Mesenchymal stem cell (in vitro differentiated cells and primary cell): ENCODE results near the gene SLC35F6.

ENCODE experiments used
- DNase-seq: peaks from one replicate; pipeline ENCODE4 v3.0.0-alpha.2; 2013
- H2AFZ ChIP-seq: one replicate; pipeline ENCODE4 v1.6.1; 2013; ENCODE audit warnings: low read depth, mild to moderate bottlenecking, control low read depth, inconsistent platforms, low read length, moderate library complexity
- H2AK5ac ChIP-seq: 2 replicates; pipeline ENCODE4 v1.6.1; 2013; ENCODE audit warnings: low read length, moderate library complexity, mild to moderate bottlenecking, inconsistent platforms; ENCODE audit not compliant: severe bottlenecking
- H2BK120ac ChIP-seq: one replicate; pipeline ENCODE4 v1.6.1; 2013; ENCODE audit warnings: low read depth, mild to moderate bottlenecking, inconsistent platforms, low read length, moderate library complexity
- H2BK12ac ChIP-seq, 2 experiments: one replicate each; pipeline ENCODE4 v1.6.1; 2013; ENCODE audit warnings: inconsistent platforms in 2 of 2, low read length in 2 of 2, mild to moderate bottlenecking in 2 of 2, moderate library complexity in 2 of 2, control low read depth in 1 of 2
- H2BK15ac ChIP-seq: one replicate; pipeline ENCODE4 v1.6.1; 2013; ENCODE audit warnings: mild to moderate bottlenecking, low read depth, inconsistent platforms; ENCODE audit not compliant: poor library complexity, severe bottlenecking
- H2BK5ac ChIP-seq: 2 replicates; pipeline ENCODE4 v1.6.1; 2013; ENCODE audit warnings: low read depth, mild to moderate bottlenecking, low read length, control low read depth, inconsistent platforms; ENCODE audit not compliant: poor library complexity, severe bottlenecking
- H3K14ac ChIP-seq, 2 experiments: one replicate each; pipeline ENCODE4 v1.6.1; 2013; ENCODE audit warnings: inconsistent platforms in 2 of 2, low read length in 2 of 2, control low read depth in 1 of 2, mild to moderate bottlenecking in 1 of 2, moderate library complexity in 1 of 2
- H3K18ac ChIP-seq, 2 experiments: one replicate each; pipeline ENCODE4 v1.6.1; 2013; ENCODE audit warnings: inconsistent platforms in 2 of 2, low read length in 2 of 2, control low read depth in 1 of 2, low read depth in 1 of 2, mild to moderate bottlenecking in 1 of 2
- H3K23ac ChIP-seq, 2 experiments: one replicate each; pipeline ENCODE4 v1.6.1; 2013; ENCODE audit warnings: inconsistent platforms in 2 of 2, low read length in 2 of 2, mild to moderate bottlenecking in 2 of 2, moderate library complexity in 2 of 2, control low read depth in 1 of 2
- H3K27ac ChIP-seq: 2 replicates; pipeline ENCODE4 v1.5.1; 2013; ENCODE audit warnings: mild to moderate bottlenecking, moderate library complexity, low read length, control low read depth, inconsistent platforms; ENCODE audit not compliant: poor library complexity, severe bottlenecking
- H3K27me3 ChIP-seq, 2 experiments: 2 replicates each; pipeline versions ENCODE4 v1.6.1 to v1.7.0; 2013; ENCODE audit warnings: low read length in 2 of 2, mild to moderate bottlenecking in 2 of 2, moderate library complexity in 2 of 2, control low read depth in 1 of 2, inconsistent platforms in 1 of 2; ENCODE audit not compliant: control insufficient read depth in 1 of 2, insufficient read depth in 1 of 2
- H3K36me3 ChIP-seq, 2 experiments: 2 replicates each; pipeline versions ENCODE4 v1.6.1 to v1.7.0; 2013; ENCODE audit warnings: low read length in 2 of 2, control low read depth in 1 of 2, inconsistent platforms in 1 of 2, low read depth in 1 of 2, mild to moderate bottlenecking in 1 of 2; ENCODE audit not compliant: insufficient read depth in 2 of 2, control insufficient read depth in 1 of 2
- H3K4ac ChIP-seq, 2 experiments: one replicate each; pipeline ENCODE4 v1.6.1; 2013; ENCODE audit warnings: inconsistent platforms in 2 of 2, low read length in 2 of 2, mild to moderate bottlenecking in 2 of 2, moderate library complexity in 2 of 2, control low read depth in 1 of 2, low read depth in 1 of 2
- H3K4me1 ChIP-seq: 2 replicates; pipeline ENCODE4 v1.6.1; 2013; ENCODE audit warnings: low read depth, low read length, control low read depth; ENCODE audit not compliant: control insufficient read depth, insufficient read depth
- H3K4me2 ChIP-seq: 2 replicates; pipeline ENCODE4 v1.6.1; 2013; ENCODE audit warnings: low read length, mild to moderate bottlenecking, inconsistent platforms; ENCODE audit not compliant: poor library complexity, severe bottlenecking
- H3K4me3 ChIP-seq, 2 experiments: 2 replicates each; pipeline versions ENCODE4 v1.5.1 to v1.7.0; 2013; ENCODE audit warnings: low read length in 2 of 2, mild to moderate bottlenecking in 2 of 2, control low read depth in 1 of 2, low read depth in 1 of 2; ENCODE audit not compliant: insufficient read depth in 1 of 2
- H3K79me1 ChIP-seq: replicated peaks from 2 replicates; pipeline ENCODE4 v1.6.1; 2013; ENCODE audit warnings: mild to moderate bottlenecking, control low read depth, low read length, inconsistent platforms; ENCODE audit not compliant: poor library complexity, severe bottlenecking
- H3K9ac ChIP-seq: 2 replicates; pipeline ENCODE4 v1.7.0; 2013; ENCODE audit warnings: mild to moderate bottlenecking, low read length, moderate library complexity
- H3K9me3 ChIP-seq: 2 replicates; pipeline ENCODE4 v1.7.0; 2013; ENCODE audit warnings: mild to moderate bottlenecking, low read length; ENCODE audit not compliant: control insufficient read depth
- H4K8ac ChIP-seq: one replicate; pipeline ENCODE4 v1.6.1; 2013; ENCODE audit warnings: inconsistent platforms, mild to moderate bottlenecking, low read length, moderate library complexity
- H4K91ac ChIP-seq: one replicate; pipeline ENCODE4 v1.6.1; 2013; ENCODE audit warnings: mild to moderate bottlenecking, low read length, inconsistent platforms
- WGBS: methylation state at CpG from one replicate; pipeline ENCODE4 v1.1.7; 2013; ENCODE audit warnings: mixed read lengths; 5-methylcytosine and 5-hydroxymethylcytosine counted together

The SLC35F6 gene

GRCh38 chr2:26723991-26724750 lies 39.9 kb upstream of the SLC35F6 start:
- 79% methylated on average over 14 of the region's 14 CpGs for WGBS
- Histone ChIP-seq H4K8ac (peak overlapping the region; percentile 45), H3K9ac (peak overlapping the region; percentile 79), H4K91ac (peak overlapping the region; percentile 53), H2AFZ (no peak overlapping the region), H3K4me2 (no peak overlapping the region), H3K4me3 (peak overlapping the region in 1 of 2 experiments; percentile 2), H2AK5ac (no peak overlapping the region), H3K79me1 (no peaks in the 10 kb centered on the region), H2BK15ac (peak overlapping the region; percentile 60), H3K9me3 (no peaks in the 10 kb centered on the region), H2BK5ac (no peak overlapping the region), H3K36me3 (peaks cover 0 to 3% of the 10 kb centered on the region in 2 experiments), H3K18ac (peak overlapping the region in 1 of 2 experiments; percentile 25), H3K14ac (peak overlapping the region in 1 of 2 experiments; percentile 53), H3K23ac (no peak overlapping the region), H2BK120ac (peak overlapping the region; percentile 35), H3K4me1 (peaks cover 31% of the 10 kb centered on the region), H3K27me3 (peaks cover 0 to 5% of the 10 kb centered on the region in 2 experiments), H2BK12ac (peak overlapping the region in 1 of 2 experiments; percentile 33), H3K4ac (no peak overlapping the region), H3K27ac (no peak overlapping the region)
- peak; percentile 72 for DNase-seq

- Histone ChIP-seq H3K9ac (peak overlapping the region; percentile 79), H3K79me1 (no peaks in the 10 kb centered on the region), H3K27me3 (peaks cover 3 to 5% of the 10 kb centered on the region in 2 experiments), H2BK5ac (no peak overlapping the region), H3K4me3 (no peak overlapping the region), H4K8ac (no peak overlapping the region), H3K36me3 (peaks cover 0 to 3% of the 10 kb centered on the region in 2 experiments), H3K4me1 (peaks cover 29% of the 10 kb centered on the region), H2AFZ (no peak overlapping the region), H3K4me2 (no peak overlapping the region), H3K27ac (no peak overlapping the region), H2BK12ac (peak overlapping the region in 1 of 2 experiments; percentile 21), H3K23ac (no peak overlapping the region), H3K14ac (peak overlapping the region in 1 of 2 experiments; percentile 68), H2BK15ac (no peak overlapping the region), H2AK5ac (no peak overlapping the region), H3K18ac (peak overlapping the region in 1 of 2 experiments; percentile 41), H4K91ac (no peak overlapping the region), H3K4ac (no peak overlapping the region), H2BK120ac (no peak overlapping the region), H3K9me3 (no peaks in the 10 kb centered on the region)
- DNase-seq: no peak
- 85% methylated on average over 14 of the region's 14 CpGs for WGBS
These were observed 39.1 kb upstream of the SLC35F6 start for GRCh38 chr2:26724784-26725520.

GRCh38 chr2:26725521-26725820 lies 38.6 kb upstream of the SLC35F6 start:
- WGBS: 86% methylated on average over 7 of the region's 7 CpGs
- Histone ChIP-seq H4K8ac (no peak overlapping the region), H3K4me1 (peaks cover 25% of the 10 kb centered on the region), H3K23ac (no peak overlapping the region), H3K36me3 (peaks cover 0 to 3% of the 10 kb centered on the region in 2 experiments), H3K27me3 (peaks cover 5 to 8% of the 10 kb centered on the region in 2 experiments), H4K91ac (no peak overlapping the region), H3K4me3 (no peak overlapping the region), H3K4me2 (no peak overlapping the region), H3K18ac (peak overlapping the region in 1 of 2 experiments; percentile 41), H3K9ac (no peak overlapping the region), H2AFZ (no peak overlapping the region), H2BK12ac (no peak overlapping the region), H3K27ac (no peak overlapping the region), H3K14ac (peak overlapping the region in 1 of 2 experiments; percentile 68), H3K79me1 (no peaks in the 10 kb centered on the region), H2AK5ac (no peak overlapping the region), H2BK15ac (no peak overlapping the region), H2BK5ac (no peak overlapping the region), H3K4ac (no peak overlapping the region), H3K9me3 (no peaks in the 10 kb centered on the region), H2BK120ac (no peak overlapping the region)
- no peak for DNase-seq

DNA sequence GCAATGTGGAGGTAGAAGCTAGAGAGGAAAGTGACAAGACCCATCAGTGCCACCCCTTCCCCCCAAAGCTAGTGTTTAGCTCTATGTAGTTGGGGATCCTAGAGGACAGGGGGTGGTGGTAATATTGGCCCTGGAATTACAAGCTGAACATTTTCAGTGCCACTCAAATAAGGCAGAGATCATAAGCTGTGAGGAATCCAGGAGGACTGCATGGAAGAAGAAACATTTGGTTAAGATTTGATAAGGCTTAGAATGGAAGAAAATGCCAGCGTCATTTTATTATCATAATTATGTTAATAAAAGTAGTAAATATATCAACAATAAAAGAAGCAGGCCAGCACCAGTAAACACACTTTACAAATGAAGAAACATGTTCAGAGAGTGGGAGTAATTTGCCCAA lies 37.9 kb upstream of the SLC35F6 start:
- no peak overlapping the region for H3K27ac ChIP-seq
- H3K4me3 ChIP-seq: no peak overlapping the region
- H3K14ac ChIP-seq: no peak overlapping the region
- no peaks in the 10 kb centered on the region for H3K9me3 ChIP-seq
- no peaks in the 10 kb centered on the region for H3K79me1 ChIP-seq
- no peak overlapping the region for H3K23ac ChIP-seq
- no peak overlapping the region for H2BK5ac ChIP-seq
- no peak overlapping the region for H4K91ac ChIP-seq
- H3K4ac ChIP-seq: no peak overlapping the region
- no peak overlapping the region for H2AFZ ChIP-seq
- H2AK5ac ChIP-seq: no peak overlapping the region
- H3K4me1 ChIP-seq: peaks cover 18% of the 10 kb centered on the region
- DNase-seq: no peak
- H3K9ac ChIP-seq: no peak overlapping the region
- H2BK12ac ChIP-seq: no peak overlapping the region
- no peak overlapping the region for H2BK15ac ChIP-seq
- H3K27me3 ChIP-seq: peaks cover 5 to 10% of the 10 kb centered on the region in 2 experiments
- H2BK120ac ChIP-seq: no peak overlapping the region
- H4K8ac ChIP-seq: no peak overlapping the region
- H3K36me3 ChIP-seq: peaks cover 0 to 3% of the 10 kb centered on the region in 2 experiments
- no peak overlapping the region for H3K18ac ChIP-seq
- no peak overlapping the region for H3K4me2 ChIP-seq
- WGBS: no CpG with 5 or more reads among the region's 1 CpG
